ENCODE results near the gene LCN12.

DNA sequence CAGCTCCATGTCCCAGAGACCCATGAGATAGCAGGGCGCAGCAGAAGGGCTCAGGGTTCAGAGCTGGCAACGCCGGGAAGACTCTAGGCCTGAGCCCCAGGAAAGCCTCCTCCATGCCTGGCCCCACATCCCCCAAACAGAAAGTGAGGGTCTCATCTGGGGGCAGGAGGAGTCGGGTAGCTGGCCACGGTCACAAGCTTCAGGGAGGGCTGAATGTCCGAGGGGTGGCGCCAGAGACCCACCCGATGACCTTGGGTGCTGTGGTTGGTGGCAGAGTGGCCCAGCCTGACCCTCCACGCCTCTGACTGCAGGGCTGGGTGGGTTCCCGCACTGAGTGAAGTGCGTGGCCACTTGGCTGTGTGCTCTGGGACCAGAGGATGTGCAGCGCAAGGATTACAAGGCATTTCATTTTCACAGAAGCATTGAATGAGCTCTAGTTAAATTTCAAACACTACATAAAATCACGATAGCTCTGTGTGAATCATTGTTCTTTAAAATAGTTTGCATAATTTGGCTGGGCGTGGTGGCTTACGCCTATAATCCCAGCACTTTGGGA lies 4.0 kb upstream of the LCN12 start:
- TF ChIP-seq CTCF (IDR thresholded peaks at IDR 0.05; ENCODE audit: insufficient read depth, low read length, poor library complexity, severe bottlenecking) (peak; percentile 31), EZH2phosphoT487 (conservative IDR thresholded peaks at IDR 0.05; ENCODE audit: low read length) (no peak)

Measured in SU-DHL-6 (cell line).